ENCODE results near the gene MYH9.

DNA sequence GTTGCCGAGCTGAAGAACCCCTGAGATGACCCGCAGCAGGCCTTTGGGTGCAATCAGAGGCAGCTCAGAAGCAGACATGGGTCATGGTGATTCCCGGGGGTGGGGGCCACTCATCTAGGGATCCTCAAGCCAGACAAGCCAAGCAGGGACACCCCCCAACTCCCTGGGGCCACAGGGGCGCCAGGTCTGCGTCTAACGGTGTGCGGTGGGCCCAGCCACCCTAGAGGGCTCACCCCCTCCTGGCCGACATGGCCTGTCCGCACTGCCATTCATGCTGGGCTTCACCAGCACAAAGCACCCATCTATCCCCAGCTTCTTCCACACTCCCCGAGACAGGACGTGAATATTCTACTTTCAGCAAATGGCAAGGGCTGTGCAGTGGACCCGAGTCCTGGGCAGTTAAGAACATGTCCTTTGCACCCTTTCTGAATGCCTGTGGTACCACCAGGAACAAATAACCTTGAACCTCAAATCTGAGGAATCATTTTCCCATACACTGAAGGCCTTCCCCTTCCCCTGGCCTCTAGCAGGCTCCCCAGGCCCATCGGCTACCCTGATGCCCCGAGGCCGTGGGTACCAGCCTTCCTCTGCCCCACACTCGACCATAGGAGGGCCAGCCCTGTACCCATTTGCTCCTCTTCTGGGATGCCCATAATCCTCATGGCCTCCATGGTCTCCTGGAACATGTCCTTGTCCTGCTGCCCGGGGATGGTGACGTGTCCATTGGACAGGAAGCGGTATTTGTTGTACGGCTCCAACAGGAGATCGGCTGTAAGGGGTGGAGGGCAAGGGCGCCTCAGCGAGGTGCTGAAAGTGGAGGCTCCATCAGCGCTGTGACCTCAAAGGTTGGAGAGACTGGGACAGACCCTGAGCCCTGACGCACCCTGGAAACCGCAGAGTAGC is 67.9 kb downstream of the MYH9 start:
- TF ChIP-seq, protein P1, sequence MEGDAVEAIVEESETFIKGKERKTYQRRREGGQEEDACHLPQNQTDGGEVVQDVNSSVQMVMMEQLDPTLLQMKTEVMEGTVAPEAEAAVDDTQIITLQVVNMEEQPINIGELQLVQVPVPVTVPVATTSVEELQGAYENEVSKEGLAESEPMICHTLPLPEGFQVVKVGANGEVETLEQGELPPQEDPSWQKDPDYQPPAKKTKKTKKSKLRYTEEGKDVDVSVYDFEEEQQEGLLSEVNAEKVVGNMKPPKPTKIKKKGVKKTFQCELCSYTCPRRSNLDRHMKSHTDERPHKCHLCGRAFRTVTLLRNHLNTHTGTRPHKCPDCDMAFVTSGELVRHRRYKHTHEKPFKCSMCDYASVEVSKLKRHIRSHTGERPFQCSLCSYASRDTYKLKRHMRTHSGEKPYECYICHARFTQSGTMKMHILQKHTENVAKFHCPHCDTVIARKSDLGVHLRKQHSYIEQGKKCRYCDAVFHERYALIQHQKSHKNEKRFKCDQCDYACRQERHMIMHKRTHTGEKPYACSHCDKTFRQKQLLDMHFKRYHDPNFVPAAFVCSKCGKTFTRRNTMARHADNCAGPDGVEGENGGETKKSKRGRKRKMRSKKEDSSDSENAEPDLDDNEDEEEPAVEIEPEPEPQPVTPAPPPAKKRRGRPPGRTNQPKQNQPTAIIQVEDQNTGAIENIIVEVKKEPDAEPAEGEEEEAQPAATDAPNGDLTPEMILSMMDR (IDR thresholded peaks at IDR 0.05), result no peak
- TF ChIP-seq POLR2A (IDR thresholded peaks at IDR 0.05), result no peak

All from Peyer's patch (tissue), 4 donors.